Measurements from ENCODE around the gene FAM228B.

FAM228B gene

DNA sequence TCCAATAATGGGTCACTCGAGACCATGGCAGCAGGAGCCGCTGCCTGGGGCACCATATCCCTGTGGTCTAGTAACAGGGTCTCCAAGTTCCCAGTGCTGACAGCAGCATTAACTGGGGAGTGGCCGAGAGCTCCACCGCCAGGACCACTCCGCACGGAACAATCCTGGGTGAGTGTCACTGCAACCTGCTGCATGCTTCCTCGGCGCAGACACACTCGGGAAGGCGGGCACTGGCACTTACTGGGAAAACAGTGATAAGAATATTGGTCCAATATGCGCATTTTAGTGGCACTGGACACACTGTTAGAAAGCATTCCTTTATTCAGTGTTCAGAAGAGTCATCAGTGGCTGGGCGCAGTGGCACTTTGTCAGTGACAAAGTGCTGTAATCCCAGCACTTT lies 81.2 kb downstream of the FAM228B start:
- DNase-seq (ENCODE audit: low read depth) = no peak

DNA sequence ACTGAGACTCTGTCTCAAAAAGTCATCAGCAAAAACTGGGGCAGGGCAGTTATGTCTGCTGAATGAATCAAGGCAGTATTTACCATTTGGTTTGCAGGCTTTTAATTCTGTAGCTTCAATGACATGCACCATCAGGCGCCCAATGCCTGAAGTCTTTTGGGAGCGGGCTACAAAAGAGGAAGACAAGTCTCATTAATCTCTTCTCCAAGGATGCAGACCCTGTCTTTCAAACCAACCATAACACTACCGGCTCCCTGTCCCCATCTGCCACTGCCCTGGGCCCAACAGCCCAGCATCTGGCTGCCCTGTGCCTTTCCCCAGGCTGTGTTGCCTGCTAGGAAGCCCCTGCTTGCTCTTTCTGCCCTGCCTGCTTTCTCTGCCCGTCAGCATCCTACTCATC lies 81.9 kb downstream of the FAM228B start:
- DNase-seq (ENCODE audit: low read depth) = no peak

DNA sequence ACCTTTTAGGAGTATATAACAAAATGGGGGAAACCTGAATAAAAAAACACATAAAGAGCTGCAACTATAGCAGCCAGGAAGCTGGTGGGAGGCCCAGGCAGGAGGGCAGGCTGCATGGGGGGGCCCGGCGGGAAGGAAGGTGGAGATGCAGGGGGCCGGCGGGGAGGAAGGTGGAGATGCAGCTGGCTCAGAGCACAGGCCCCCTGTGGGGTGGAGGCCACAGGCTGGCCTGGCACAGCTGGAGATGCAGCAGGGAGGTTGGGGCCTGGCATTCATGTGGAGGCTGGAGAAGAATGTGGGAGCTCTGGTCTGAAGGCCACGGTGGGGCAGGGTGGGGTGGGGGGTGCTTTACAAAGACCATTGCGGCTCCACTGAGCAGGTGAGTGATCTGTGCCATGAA lies 83.0 kb downstream of the FAM228B start:
- DNase-seq (ENCODE audit: low read depth) = no peak

DNA sequence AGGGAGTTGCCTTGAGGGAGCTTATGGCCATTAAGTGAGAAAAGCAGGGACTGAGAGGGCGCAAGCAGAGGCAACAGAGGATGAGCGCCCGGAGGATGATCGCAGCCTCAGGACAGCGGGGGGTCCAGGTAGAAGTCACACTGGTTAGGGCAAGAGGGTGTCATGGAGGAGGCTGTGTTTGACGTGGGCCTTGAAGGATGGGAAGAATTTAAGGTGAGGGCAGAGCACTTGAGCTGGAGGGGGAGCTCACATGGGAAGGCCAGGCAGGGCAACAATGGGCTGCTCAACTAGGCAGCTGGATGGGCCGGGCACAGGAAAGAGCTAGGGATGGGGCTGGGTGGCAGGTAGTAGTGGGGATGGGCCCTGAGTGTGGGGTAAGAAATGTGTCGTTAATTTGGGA lies 83.4 kb downstream of the FAM228B start:
- no peak for DNase-seq (ENCODE audit: low read depth)

DNA sequence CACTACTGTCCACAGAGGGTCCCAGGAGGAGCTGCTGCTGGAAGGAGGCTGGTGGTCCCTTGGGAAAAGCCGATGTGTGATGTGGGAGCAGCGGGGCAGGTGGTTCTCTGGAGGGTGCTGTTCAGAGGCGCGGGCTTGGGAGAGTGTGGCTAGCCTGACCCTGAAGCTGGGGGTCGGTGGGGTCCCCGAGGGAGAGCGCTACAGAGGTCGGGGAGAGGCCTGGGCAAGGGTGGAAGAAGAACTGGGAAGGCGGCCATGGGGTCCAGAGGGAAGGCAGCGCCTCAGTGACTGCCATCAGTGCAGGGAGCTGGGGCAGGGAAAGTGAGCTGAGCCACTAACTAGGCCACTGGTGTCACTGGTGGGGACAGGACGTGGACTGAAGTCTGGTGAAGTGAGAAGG lies 84.1 kb downstream of the FAM228B start:
- no peak for DNase-seq (ENCODE audit: low read depth)

DNA sequence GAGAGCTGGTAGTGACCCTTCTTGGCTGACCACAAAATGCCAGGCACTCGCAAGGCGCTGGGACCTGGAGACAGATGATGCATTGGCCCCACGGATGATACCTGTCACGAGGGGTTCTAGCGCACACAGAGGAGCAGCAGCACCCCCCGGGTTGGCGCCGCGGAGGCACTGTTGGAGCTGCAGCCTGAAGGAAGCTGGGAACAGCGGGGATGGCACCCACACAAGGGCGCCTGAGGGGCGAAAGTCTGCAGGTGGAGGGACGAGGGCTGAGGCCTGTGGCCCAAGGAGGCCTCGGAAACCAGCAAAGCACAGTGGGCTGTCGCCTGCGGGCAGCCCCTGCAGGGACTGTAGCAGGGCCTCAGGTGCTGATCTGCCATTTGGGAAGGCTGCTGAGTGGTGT lies 85.2 kb downstream of the FAM228B start:
- DNase-seq (ENCODE audit: low read depth) = no peak

DNA sequence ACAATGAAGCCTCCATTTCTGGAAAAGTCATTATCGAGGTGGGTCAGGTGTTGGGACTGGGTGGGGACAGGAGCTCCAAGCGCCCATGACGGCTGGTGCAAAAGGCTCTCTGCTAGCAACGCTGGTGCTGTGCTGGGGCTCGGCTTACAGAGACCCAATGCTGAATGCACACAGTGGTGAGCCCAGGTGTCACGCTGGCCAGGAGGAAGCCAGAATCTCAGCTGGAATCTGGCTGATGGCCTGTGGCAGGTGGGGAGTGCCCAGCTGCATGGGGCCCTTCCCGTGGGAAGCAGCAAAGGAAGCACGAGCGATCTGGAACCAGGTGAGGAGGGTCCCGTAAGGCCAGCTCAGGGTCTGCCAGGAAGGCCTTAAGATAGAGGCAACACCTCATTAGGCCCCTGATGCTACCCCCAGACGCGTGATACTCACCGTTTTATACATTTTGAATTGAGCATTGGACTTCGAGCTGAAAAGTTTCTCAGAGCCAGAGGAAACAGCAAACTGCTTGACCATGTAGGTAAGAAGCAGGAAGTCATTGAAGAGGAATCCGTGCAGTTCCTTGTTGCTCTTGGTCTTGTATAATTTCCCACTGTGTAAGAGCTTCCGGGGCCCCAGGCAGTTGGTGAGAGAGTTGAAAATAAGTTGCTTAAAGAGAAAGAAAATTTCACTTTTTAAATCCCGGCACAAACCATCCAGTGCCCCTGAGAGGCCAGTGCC lies 86.3 kb downstream of the FAM228B start:
- no peak for DNase-seq (ENCODE audit: low read depth)

DNA sequence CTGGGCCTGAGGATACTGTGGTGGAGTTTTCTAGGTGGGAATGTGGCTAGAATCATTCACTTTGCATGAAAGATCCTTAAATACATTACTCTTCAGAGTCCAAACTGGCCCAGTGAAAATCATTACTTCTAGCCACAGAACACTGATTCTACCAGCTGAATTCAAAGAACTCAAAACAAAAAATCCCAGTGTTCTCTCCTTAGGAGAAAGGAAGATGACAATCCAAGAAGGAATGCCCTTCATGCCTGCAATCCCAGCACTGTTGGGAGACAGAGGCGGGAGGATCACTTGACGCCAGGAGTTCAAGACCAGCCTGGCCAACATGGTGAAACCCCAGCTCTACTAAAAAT lies 86.8 kb downstream of the FAM228B start:
- no peak for DNase-seq (ENCODE audit: low read depth)

DNA sequence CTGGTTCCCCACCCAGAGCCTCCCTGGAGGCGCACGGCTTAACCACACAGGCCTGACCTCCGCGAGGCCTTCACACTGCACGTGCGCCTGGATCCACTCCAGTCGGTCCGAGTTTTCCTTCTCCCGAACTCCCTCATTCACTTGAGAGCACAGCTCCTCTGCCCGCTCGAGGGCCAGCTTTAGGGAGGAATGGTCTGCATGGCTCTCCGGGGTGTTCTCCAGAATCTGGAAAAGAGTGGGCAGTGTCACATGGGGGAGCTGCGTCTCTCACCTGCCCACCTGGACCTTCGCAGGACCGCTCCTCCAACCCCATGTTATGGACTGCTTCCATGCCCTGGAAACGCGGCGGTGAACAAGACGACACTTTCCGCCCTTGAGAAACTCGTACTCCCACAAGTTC lies 87.5 kb downstream of the FAM228B start:
- DNase-seq (ENCODE audit: low read depth) = no peak

DNA sequence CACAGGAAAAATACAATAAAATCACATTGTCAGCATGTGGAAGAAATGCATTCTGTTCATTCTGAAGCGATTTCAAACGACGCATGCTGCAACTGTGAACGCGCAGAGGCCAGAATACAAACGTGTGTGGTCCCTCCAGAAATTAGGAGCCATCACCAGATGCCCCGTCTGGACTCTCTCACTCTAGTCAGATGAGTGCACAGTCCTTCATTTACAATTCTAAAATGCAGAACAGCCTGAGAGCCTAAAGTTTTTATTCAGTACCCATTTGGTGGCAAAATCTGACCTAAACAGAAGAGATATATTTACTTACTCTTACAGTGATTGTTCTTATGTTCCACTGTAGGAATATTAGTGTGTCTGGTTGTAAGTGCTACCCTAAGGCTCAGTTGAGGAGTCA lies 88.1 kb downstream of the FAM228B start:
- no peak for DNase-seq (ENCODE audit: low read depth)

DNA sequence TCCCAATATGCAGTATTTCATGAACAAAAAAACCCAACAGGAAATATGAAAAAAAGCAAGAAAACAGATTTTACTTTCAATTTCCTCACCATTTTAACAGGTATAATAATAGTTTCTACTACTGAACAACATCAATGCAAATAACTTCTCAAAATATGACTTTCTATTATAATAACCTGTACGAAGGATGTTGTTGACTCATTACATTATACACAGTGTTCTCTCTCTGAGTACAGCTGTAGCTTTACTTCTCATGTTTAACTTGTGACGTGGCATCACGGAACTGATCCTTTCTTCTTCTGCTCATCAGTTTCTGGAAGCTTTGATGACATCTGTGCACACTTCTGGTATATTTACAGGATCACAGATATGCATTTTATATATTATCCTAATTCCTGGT lies 91.6 kb downstream of the FAM228B start:
- no peak for DNase-seq (ENCODE audit: low read depth)
